ENCODE measurements around the gene TUBD1. TPM values are rescaled to one million over a fixed set of nuclear protein-coding genes. Genes with fewer than 3 reads are reported as not detected.

TUBD1 gene
- total and polyA plus RNA-seq, 2 of the 13 experiments (the other 11 are each of a cell fraction or from before 2014, with no cell fraction given): 18.2 to 25.9 TPM

DNA sequence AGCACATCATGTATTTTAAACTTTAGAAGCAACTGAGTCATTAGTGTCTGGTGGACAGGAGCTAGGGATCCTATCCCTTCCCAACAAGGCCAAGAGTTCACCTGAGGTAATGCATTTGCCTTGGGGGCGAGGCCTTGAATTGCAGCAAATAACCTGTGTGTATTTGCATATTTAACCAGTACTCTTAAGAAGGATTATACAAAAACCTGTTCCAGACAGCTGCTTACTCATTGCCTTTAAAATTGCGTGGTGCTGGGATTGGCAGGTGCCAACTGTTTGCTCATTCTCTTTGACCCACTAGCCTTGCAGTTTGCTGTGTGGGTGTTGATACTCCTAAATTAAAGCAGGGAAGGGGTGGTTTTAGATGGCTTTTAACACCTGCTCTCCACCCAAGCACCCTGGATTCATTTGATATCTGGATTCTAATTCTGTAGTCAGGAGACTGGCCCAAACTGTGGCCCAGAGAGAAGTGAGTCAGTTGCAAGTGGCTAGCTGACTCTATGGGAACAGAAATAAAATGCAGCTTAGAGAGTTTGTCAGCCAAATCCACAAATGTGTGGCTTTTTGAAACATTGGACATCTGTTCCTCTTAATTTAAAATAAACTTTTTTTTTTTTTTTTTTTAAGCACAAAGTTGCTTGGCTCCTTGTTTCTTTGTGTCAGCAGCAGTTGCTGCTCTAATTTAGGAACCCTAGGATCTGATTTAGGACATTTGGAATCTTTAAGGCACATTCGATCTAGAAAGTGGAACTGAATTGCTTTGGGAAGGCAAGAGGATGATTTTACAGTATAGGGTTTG is 46.9 kb downstream of the TUBD1 start (continued):
- TF ChIP-seq AHDC1 (CRISPR knock-in tag; IDR thresholded peaks at IDR 0.05; ENCODE audit: borderline replicate concordance) (peak; percentile 50; the same call in 1 of the 2 replicates), SNRNP70 (IDR thresholded peaks at IDR 0.05; ENCODE audit: low read depth, low read length) (no peak), TBL1XR1 (IDR thresholded peaks at IDR 0.05; ENCODE audit: borderline replicate concordance, low read length, partially characterized antibody) (peak; percentile 46), RXRB (CRISPR knock-in tag; IDR thresholded peaks at IDR 0.05; ENCODE audit: borderline replicate concordance) (peak; percentile 98), HNF4A (CRISPR knock-in tag; IDR thresholded peaks at IDR 0.05) (peak; percentile 40), ZNF800 (CRISPR knock-in tag; IDR thresholded peaks at IDR 0.05) (no peak), ZFP1 (CRISPR knock-in tag; IDR thresholded peaks at IDR 0.05) (peak; percentile 51; the same call in 1 of the 2 replicates), ZMAT3 (CRISPR knock-in tag; conservative IDR thresholded peaks at IDR 0.05) (no peak), GABPA (IDR thresholded peaks at IDR 0.05; ENCODE audit: low read depth, low read length) (no peak), GABPA (CRISPR knock-in tag; IDR thresholded peaks at IDR 0.05; ENCODE audit: low read depth) (0 out of 2 replicates have a peak, but pooled peaks have one; percentile 4), KAT8 (CRISPR knock-in tag; IDR thresholded peaks at IDR 0.05) (no peak), KDM1A (CRISPR knock-in tag; IDR thresholded peaks at IDR 0.05) (no peak), USF2 (IDR thresholded peaks at IDR 0.05; ENCODE audit: low read depth, low read length) (no peak), USF2 (CRISPR knock-in tag; IDR thresholded peaks at IDR 0.05; ENCODE audit: borderline replicate concordance) (no peak), SIX1 (CRISPR knock-in tag; IDR thresholded peaks at IDR 0.05; ENCODE audit: borderline replicate concordance) (peak; percentile 36; the same call in 1 of the 2 replicates)
- TF ChIP-seq, protein P1, sequence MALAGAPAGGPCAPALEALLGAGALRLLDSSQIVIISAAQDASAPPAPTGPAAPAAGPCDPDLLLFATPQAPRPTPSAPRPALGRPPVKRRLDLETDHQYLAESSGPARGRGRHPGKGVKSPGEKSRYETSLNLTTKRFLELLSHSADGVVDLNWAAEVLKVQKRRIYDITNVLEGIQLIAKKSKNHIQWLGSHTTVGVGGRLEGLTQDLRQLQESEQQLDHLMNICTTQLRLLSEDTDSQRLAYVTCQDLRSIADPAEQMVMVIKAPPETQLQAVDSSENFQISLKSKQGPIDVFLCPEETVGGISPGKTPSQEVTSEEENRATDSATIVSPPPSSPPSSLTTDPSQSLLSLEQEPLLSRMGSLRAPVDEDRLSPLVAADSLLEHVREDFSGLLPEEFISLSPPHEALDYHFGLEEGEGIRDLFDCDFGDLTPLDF (CRISPR knock-in tag; IDR thresholded peaks at IDR 0.05): no peak
- TF ChIP-seq, protein P2, sequence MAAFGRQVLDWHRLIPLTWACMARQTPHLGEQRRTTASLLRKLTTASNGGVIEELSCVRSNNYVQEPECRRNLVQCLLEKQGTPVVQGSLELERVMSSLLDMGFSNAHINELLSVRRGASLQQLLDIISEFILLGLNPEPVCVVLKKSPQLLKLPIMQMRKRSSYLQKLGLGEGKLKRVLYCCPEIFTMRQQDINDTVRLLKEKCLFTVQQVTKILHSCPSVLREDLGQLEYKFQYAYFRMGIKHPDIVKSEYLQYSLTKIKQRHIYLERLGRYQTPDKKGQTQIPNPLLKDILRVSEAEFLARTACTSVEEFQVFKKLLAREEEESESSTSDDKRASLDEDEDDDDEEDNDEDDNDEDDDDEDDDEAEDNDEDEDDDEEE (CRISPR knock-in tag; IDR thresholded peaks at IDR 0.05): no peak
